Uterus (tissue), 4 donors: ENCODE results near the gene ADPRHL1. TPM values are rescaled to one million over a fixed set of nuclear protein-coding genes. Genes with fewer than 3 reads are reported as not detected.

Experiments
- DNase-seq, 2 donors: peaks; one replicate each; pipeline ENCODE4 v3.0.0-alpha.2; 2019 to 2020
- H3K27ac ChIP-seq, 2 donors: fragments of 200-600 bp; sonication (generic); 1 replicate in 1 of 2; 2 replicates in 1 of 2; pipeline ENCODE4 v1.5.1; 2016 to 2018
- H3K27me3 ChIP-seq, 2 donors: fragments of 200-600 bp; sonication (generic); one replicate each; pipeline ENCODE4 v1.5.1; 2018 to 2019; ENCODE audit warnings: control low read depth in 1 of 2
- H3K36me3 ChIP-seq, 2 donors: fragments of 200-600 bp; sonication (generic); one replicate each; pipeline ENCODE4 v1.5.1; 2019; ENCODE audit warnings: control low read depth in 1 of 2
- H3K4me1 ChIP-seq, 2 donors: fragments of 200-600 bp; sonication (generic); one replicate each; pipeline ENCODE4 v1.5.1; 2018 to 2019; ENCODE audit warnings: control low read depth in 1 of 2
- H3K4me3 ChIP-seq, 2 donors: fragments of 200-600 bp; sonication (generic); 1 replicate in 1 of 2; 2 replicates in 1 of 2; pipeline ENCODE4 v1.5.1; 2018 to 2019; ENCODE audit warnings: mild to moderate bottlenecking in 1 of 2
- H3K9me3 ChIP-seq, 2 donors: fragments of 200-600 bp; sonication (generic); one replicate each; pipeline ENCODE4 v1.5.1; 2019; ENCODE audit warnings: control low read depth in 1 of 2
- CTCF ChIP-seq, 4 experiments: fragments of 200-600 bp in 2 of 4; fragments of 450-650 bp in 2 of 4; sonication (generic) in 2 of 4; IDR thresholded peaks; one replicate each; pipeline ENCODE4 v1.5.1; 2016 to 2019; ENCODE audit warnings: antibody characterized with exemption in 4 of 4, mild to moderate bottlenecking in 2 of 4, moderate library complexity in 1 of 4
- POLR2A ChIP-seq, 2 donors: fragments of 450-650 bp; IDR thresholded peaks; one replicate each; pipeline ENCODE4 v1.6.1; 2016; ENCODE audit warnings: antibody characterized with exemption in 2 of 2, mild to moderate bottlenecking in 1 of 2, moderate library complexity in 1 of 2
- intact Hi-C: fragments of 100-400 bp; cut with DNase I; formaldehyde crosslinking; loops from one replicate; pipeline ENCODE4 v1.15.1; 2023; ENCODE audit warnings: low total_unique reads
- total RNA-seq, 4 donors: library from RNA; depleted of rRNA in 3 of 4; stranded (reverse); fragments of >200 nt in 3 of 4; gene quantifications; one replicate each; pipeline versions ENCODE4 v1.1.0 to v1.2.4, GENCODE V29; 2014 to 2023
- donor health status: DM: yes; HTN: yes; CAD: no.

Gene ADPRHL1
- total RNA-seq, 4 donors from 2014 or later: 1.6 to 3.3 TPM; not detected in 2

- DNase-seq: no peak
- Histone ChIP-seq H3K4me1 (no peaks in the 10 kb centered on the region), H3K27ac (no peak overlapping the region), H3K9me3 (no peaks in the 10 kb centered on the region), H3K4me3 (no peak overlapping the region), H3K36me3 (no peaks in the 10 kb centered on the region), H3K27me3 (no peaks in the 10 kb centered on the region)
- intact Hi-C loops: no loop called here
- TF ChIP-seq CTCF (IDR thresholded peaks at IDR 0.05): no peak
These were observed 35.2 kb downstream of the ADPRHL1 start for GRCh38 chr13:113417836-113418721.

GRCh38 chr13:113417008-113417751 lies 36.1 kb downstream of the ADPRHL1 start:
- H3K4me3 ChIP-seq: no peak overlapping the region
- TF ChIP-seq CTCF (IDR thresholded peaks at IDR 0.05) (no peak), POLR2A (IDR thresholded peaks at IDR 0.05) (no peak)
- no peaks in the 10 kb centered on the region for H3K36me3 ChIP-seq
- no peaks in the 10 kb centered on the region for H3K4me1 ChIP-seq
- H3K9me3 ChIP-seq: no peaks in the 10 kb centered on the region
- no peak for DNase-seq
- intact Hi-C loops: no loop called here
- H3K27me3 ChIP-seq: no peaks in the 10 kb centered on the region
- no peak overlapping the region for H3K27ac ChIP-seq

DNA sequence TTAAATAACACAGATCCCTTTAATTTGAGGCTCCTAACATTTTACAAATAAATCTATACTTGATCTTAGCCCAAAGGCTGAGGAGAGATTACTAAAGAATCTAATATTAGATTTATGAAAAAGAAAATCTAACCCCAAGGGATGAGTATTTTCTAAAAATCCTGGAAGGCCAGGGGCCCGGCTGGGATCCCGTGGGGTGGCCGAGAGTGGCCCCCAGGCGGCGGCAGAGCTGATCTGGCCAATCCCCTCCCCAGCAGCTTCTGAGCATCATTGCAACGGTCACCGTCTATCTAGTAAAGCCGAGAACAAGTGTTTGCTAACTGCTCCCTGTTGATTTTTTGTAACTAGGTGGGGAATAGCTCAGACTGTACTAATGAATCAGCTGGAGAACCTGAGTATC lies 37.5 kb downstream of the ADPRHL1 start:
- Histone ChIP-seq H3K36me3 (no peaks in the 10 kb centered on the region), H3K27me3 (no peaks in the 10 kb centered on the region), H3K4me3 (no peak overlapping the region), H3K9me3 (no peaks in the 10 kb centered on the region), H3K27ac (no peak overlapping the region), H3K4me1 (no peaks in the 10 kb centered on the region)
- intact Hi-C loops: no loop called here
- TF ChIP-seq POLR2A (IDR thresholded peaks at IDR 0.05) (no peak), CTCF (IDR thresholded peaks at IDR 0.05) (no peak)
- DNase-seq: no peak

GRCh38 chr13:113415032-113415431 lies 38.3 kb downstream of the ADPRHL1 start:
- H3K4me3 ChIP-seq: no peak overlapping the region
- H3K9me3 ChIP-seq: no peaks in the 10 kb centered on the region
- H3K4me1 ChIP-seq: no peaks in the 10 kb centered on the region
- H3K36me3 ChIP-seq: no peaks in the 10 kb centered on the region
- no peak overlapping the region for H3K27ac ChIP-seq
- no peak for TF ChIP-seq POLR2A (IDR thresholded peaks at IDR 0.05)
- no peak for TF ChIP-seq CTCF (IDR thresholded peaks at IDR 0.05)
- H3K27me3 ChIP-seq: no peaks in the 10 kb centered on the region
- intact Hi-C loops: no loop called here
- DNase-seq: no peak

GRCh38 chr13:113414335-113414734 lies 39.0 kb downstream of the ADPRHL1 start:
- no peak for DNase-seq
- no peak overlapping the region for H3K27ac ChIP-seq
- no peak overlapping the region for H3K4me3 ChIP-seq
- intact Hi-C loops: no loop called here
- H3K9me3 ChIP-seq: no peaks in the 10 kb centered on the region
- H3K27me3 ChIP-seq: no peaks in the 10 kb centered on the region
- TF ChIP-seq CTCF (IDR thresholded peaks at IDR 0.05): no peak
- H3K36me3 ChIP-seq: no peaks in the 10 kb centered on the region
- no peaks in the 10 kb centered on the region for H3K4me1 ChIP-seq
